Neural cell (in vitro differentiated cells): ENCODE measurements around the gene RGS3.

Experiments
- EP300 ChIP-seq: fragments of 450-650 bp; conservative IDR thresholded peaks from 2 replicates; pipeline ENCODE4 v1.6.1; 2014; ENCODE audit warnings: antibody characterized with exemption, mild to moderate bottlenecking, moderate library complexity; ENCODE audit not compliant: poor library complexity, severe bottlenecking
- EZH2 ChIP-seq: fragments of 200-600, 300-800 bp; shearing (Covaris generic), sonication (generic); IDR thresholded peaks from 2 replicates; pipeline ENCODE4 v1.6.1; 2014; ENCODE audit warnings: antibody characterized with exemption, low read length, borderline replicate concordance, mild to moderate bottlenecking; ENCODE audit not compliant: insufficient read depth, poor library complexity, severe bottlenecking
- POLR2AphosphoS5 ChIP-seq: IDR thresholded peaks from 2 replicates; pipeline ENCODE4 v1.6.1; 2012
- RAD21 ChIP-seq: fragments of 450-650 bp; conservative IDR thresholded peaks from 2 replicates; pipeline ENCODE4 v1.6.1; 2014; ENCODE audit warnings: antibody characterized with exemption, mild to moderate bottlenecking, moderate library complexity
- TAF1 ChIP-seq: IDR thresholded peaks from 2 replicates; pipeline ENCODE4 v1.6.1; 2012; ENCODE audit warnings: low read depth
- TF ChIP-seq, protein P1 (sequence below): fragments of 450-650 bp; IDR thresholded peaks from 2 replicates; pipeline ENCODE4 v1.5.1; 2014; ENCODE audit warnings: antibody characterized with exemption, mild to moderate bottlenecking, moderate library complexity; ENCODE audit not compliant: poor library complexity, severe bottlenecking
- TF ChIP-seq, protein P2 (sequence below): IDR thresholded peaks from 2 replicates; pipeline ENCODE4 v1.6.1; 2012; ENCODE audit warnings: borderline replicate concordance

DNA sequence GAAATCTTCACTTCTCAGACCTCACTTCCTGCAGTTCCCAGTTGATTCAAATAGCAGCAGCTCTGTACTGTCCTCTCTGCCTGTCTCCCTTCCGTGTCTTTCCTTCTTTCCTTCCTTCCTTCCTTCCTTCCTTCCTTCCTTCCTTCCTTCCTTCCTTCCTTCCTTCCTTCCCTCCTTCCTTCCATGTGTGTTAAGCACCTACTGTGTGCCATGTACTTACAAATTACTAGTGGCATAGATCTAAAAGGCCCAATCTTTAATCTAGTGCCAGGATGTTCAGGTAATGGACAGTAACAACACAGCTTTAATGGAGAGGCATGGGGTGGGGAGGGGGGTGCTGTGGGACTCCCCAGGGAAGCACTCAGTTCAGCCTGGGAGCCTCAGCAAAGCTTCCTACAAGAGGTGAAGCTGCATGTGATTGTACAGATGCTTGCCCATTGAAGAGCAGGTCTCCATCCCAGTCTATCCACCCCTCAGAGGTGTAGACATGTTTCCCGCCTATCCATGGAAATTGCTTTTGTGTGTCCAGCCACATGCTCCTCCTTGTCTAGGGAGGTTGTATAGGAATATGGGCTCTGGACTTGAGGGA is 106.0 kb downstream of the RGS3 start:
- TF ChIP-seq, protein P1, sequence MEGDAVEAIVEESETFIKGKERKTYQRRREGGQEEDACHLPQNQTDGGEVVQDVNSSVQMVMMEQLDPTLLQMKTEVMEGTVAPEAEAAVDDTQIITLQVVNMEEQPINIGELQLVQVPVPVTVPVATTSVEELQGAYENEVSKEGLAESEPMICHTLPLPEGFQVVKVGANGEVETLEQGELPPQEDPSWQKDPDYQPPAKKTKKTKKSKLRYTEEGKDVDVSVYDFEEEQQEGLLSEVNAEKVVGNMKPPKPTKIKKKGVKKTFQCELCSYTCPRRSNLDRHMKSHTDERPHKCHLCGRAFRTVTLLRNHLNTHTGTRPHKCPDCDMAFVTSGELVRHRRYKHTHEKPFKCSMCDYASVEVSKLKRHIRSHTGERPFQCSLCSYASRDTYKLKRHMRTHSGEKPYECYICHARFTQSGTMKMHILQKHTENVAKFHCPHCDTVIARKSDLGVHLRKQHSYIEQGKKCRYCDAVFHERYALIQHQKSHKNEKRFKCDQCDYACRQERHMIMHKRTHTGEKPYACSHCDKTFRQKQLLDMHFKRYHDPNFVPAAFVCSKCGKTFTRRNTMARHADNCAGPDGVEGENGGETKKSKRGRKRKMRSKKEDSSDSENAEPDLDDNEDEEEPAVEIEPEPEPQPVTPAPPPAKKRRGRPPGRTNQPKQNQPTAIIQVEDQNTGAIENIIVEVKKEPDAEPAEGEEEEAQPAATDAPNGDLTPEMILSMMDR = no peak
- TF ChIP-seq, protein P2, sequence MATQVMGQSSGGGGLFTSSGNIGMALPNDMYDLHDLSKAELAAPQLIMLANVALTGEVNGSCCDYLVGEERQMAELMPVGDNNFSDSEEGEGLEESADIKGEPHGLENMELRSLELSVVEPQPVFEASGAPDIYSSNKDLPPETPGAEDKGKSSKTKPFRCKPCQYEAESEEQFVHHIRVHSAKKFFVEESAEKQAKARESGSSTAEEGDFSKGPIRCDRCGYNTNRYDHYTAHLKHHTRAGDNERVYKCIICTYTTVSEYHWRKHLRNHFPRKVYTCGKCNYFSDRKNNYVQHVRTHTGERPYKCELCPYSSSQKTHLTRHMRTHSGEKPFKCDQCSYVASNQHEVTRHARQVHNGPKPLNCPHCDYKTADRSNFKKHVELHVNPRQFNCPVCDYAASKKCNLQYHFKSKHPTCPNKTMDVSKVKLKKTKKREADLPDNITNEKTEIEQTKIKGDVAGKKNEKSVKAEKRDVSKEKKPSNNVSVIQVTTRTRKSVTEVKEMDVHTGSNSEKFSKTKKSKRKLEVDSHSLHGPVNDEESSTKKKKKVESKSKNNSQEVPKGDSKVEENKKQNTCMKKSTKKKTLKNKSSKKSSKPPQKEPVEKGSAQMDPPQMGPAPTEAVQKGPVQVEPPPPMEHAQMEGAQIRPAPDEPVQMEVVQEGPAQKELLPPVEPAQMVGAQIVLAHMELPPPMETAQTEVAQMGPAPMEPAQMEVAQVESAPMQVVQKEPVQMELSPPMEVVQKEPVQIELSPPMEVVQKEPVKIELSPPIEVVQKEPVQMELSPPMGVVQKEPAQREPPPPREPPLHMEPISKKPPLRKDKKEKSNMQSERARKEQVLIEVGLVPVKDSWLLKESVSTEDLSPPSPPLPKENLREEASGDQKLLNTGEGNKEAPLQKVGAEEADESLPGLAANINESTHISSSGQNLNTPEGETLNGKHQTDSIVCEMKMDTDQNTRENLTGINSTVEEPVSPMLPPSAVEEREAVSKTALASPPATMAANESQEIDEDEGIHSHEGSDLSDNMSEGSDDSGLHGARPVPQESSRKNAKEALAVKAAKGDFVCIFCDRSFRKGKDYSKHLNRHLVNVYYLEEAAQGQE = no peak
- no peak for TF ChIP-seq TAF1
- no peak for TF ChIP-seq EZH2
- TF ChIP-seq POLR2AphosphoS5 = no peak
- TF ChIP-seq RAD21 = no peak
- no peak for TF ChIP-seq EP300
